ENCODE results near the gene ERLIN1.

DNA sequence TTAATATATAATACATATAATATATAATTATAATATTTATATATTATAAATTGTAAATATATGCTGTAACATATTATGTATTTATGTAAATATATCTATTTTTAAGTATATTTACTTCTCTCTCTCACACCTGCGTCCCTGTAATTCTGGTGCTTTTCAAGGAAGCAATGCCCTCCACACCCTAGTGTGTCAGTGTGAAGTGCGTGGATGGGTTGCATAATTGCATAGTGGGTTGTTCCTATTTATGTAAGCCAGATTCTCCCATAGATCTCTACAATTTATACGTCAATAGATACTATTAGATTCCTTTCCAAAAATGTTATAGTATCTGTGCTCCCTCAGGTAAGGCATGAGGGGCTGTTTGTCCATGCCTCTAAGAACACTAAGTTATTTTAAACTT is 54.3 kb downstream of the ERLIN1 start:
- TF ChIP-seq, protein P1, sequence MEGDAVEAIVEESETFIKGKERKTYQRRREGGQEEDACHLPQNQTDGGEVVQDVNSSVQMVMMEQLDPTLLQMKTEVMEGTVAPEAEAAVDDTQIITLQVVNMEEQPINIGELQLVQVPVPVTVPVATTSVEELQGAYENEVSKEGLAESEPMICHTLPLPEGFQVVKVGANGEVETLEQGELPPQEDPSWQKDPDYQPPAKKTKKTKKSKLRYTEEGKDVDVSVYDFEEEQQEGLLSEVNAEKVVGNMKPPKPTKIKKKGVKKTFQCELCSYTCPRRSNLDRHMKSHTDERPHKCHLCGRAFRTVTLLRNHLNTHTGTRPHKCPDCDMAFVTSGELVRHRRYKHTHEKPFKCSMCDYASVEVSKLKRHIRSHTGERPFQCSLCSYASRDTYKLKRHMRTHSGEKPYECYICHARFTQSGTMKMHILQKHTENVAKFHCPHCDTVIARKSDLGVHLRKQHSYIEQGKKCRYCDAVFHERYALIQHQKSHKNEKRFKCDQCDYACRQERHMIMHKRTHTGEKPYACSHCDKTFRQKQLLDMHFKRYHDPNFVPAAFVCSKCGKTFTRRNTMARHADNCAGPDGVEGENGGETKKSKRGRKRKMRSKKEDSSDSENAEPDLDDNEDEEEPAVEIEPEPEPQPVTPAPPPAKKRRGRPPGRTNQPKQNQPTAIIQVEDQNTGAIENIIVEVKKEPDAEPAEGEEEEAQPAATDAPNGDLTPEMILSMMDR (conservative IDR thresholded peaks at IDR 0.05; ENCODE audit: low read depth, low read length) = no peak
- no peak for TF ChIP-seq EZH2 (IDR thresholded peaks at IDR 0.05; ENCODE audit: borderline replicate concordance, low read depth, low read length, poor library complexity, severe bottlenecking)
